WTC11 (cell line): ENCODE data around the gene ADCK2. TPM values are rescaled to one million over a fixed set of nuclear protein-coding genes. Genes with fewer than 3 reads are reported as not detected.

Experiments used
- ATAC-seq: fragments of 200-7000 bp; cut with Tn5 transposase; 2 replicates; pipeline ENCODE4 v1.10.0; 2021; ENCODE audit warnings: mild to moderate bottlenecking, moderate library complexity
- CTCF ChIA-PET: fragments of 300-600 bp; sonication (Branson Sonifier 250); formaldehyde crosslinking; loops from one replicate; lab custom pipeline; 2021; ENCODE audit warnings: antibody characterized with exemption; lab: Charles Lee
- POLR2A ChIA-PET: fragments of 350-600 bp; sonication (Branson Sonifier 250); formaldehyde crosslinking; loops from one replicate; lab custom pipeline; 2021; ENCODE audit warnings: antibody characterized with exemption; lab: Charles Lee
- DNase-seq: peaks from one replicate; pipeline ENCODE4 v3.0.0; 2021; ENCODE audit warnings: low spot score
- H3K27ac Mint-ChIP-seq: 2 replicates; pipeline ENCODE4 v1.8.0; 2021; ENCODE audit warnings: mixed read lengths
- H3K27me3 Mint-ChIP-seq: 2 replicates; pipeline ENCODE4 v1.8.0; 2021; ENCODE audit warnings: low read depth, mild to moderate bottlenecking, moderate library complexity, mixed read lengths
- H3K36me3 Mint-ChIP-seq: 2 replicates; pipeline ENCODE4 v1.8.0; 2021; ENCODE audit warnings: mixed read lengths
- H3K4me1 Mint-ChIP-seq: 2 replicates; pipeline ENCODE4 v1.8.0; 2022; ENCODE audit warnings: mixed read lengths
- H3K4me3 Mint-ChIP-seq: 2 replicates; pipeline ENCODE4 v1.8.0; 2021; ENCODE audit warnings: mild to moderate bottlenecking, moderate library complexity, mixed read lengths
- H3K9me3 Mint-ChIP-seq: 2 replicates; pipeline ENCODE4 v1.8.0; 2021; ENCODE audit warnings: mixed read lengths
- AR ChIP-seq: fragments of 250-450 bp; sonication (Bioruptor Pico); IDR thresholded peaks from 2 replicates; pipeline ENCODE4 v1.9.0; 2021; ENCODE audit warnings: mild to moderate bottlenecking
- ATF1 ChIP-seq: sonication (generic); formaldehyde crosslinking; IDR thresholded peaks from 2 replicates; pipeline ENCODE4 v1.8.1; 2023; ENCODE audit warnings: mild to moderate bottlenecking, moderate library complexity, missing genetic modification reagents
- CBFB ChIP-seq: sonication (generic); formaldehyde crosslinking; IDR thresholded peaks from 2 replicates; pipeline ENCODE4 v1.8.1; 2022; ENCODE audit warnings: mild to moderate bottlenecking, low read depth, missing genetic modification reagents
- CREB1 ChIP-seq: sonication (generic); formaldehyde crosslinking; IDR thresholded peaks from 2 replicates; pipeline ENCODE4 v1.8.0; 2023; ENCODE audit warnings: mild to moderate bottlenecking, missing genetic modification reagents
- CTCF ChIP-seq: fragments of 200-600 bp; IDR thresholded peaks from 2 replicates; pipeline ENCODE4 v1.8.0; 2022; ENCODE audit warnings: antibody characterized with exemption
- ERG ChIP-seq: fragments of 250-450 bp; sonication (Bioruptor Pico); IDR thresholded peaks from 2 replicates; pipeline ENCODE4 v1.8.0; 2021; ENCODE audit warnings: mild to moderate bottlenecking
- ETV6 ChIP-seq: sonication (generic); formaldehyde crosslinking; IDR thresholded peaks from 2 replicates; pipeline ENCODE4 v1.8.1; 2022; ENCODE audit warnings: mild to moderate bottlenecking, missing genetic modification reagents
- FOXK1 ChIP-seq: sonication (generic); formaldehyde crosslinking; IDR thresholded peaks from 2 replicates; pipeline ENCODE4 v1.8.0; 2022; ENCODE audit warnings: mild to moderate bottlenecking, moderate library complexity, missing genetic modification reagents
- HMGA2 ChIP-seq: fragments of 250-450 bp; sonication (Bioruptor Pico); IDR thresholded peaks from 2 replicates; pipeline ENCODE4 v1.4.0; 2021; ENCODE audit warnings: mild to moderate bottlenecking, moderate library complexity
- HMGXB4 ChIP-seq: sonication (generic); formaldehyde crosslinking; IDR thresholded peaks from 2 replicates; pipeline ENCODE4 v1.8.1; 2023; ENCODE audit warnings: mild to moderate bottlenecking, moderate library complexity, missing genetic modification reagents
- JUN ChIP-seq: sonication (generic); formaldehyde crosslinking; IDR thresholded peaks from 2 replicates; pipeline ENCODE4 v1.8.0; 2023; ENCODE audit warnings: mild to moderate bottlenecking, missing genetic modification reagents
- NFYB ChIP-seq: sonication (generic); formaldehyde crosslinking; conservative IDR thresholded peaks from 2 replicates; pipeline ENCODE4 v1.8.0; 2022; ENCODE audit warnings: low read depth, missing genetic modification reagents
- NR2C2 ChIP-seq: sonication (generic); formaldehyde crosslinking; IDR thresholded peaks from 2 replicates; pipeline ENCODE4 v1.8.0; 2022; ENCODE audit warnings: mild to moderate bottlenecking, missing genetic modification reagents
- NR3C1 ChIP-seq: sonication (generic); formaldehyde crosslinking; conservative IDR thresholded peaks from 2 replicates; pipeline ENCODE4 v1.8.1; 2023; ENCODE audit warnings: low read depth, mild to moderate bottlenecking, missing genetic modification reagents
- SMAD4 ChIP-seq: sonication (generic); formaldehyde crosslinking; IDR thresholded peaks from 2 replicates; pipeline ENCODE4 v1.8.0; 2022; ENCODE audit warnings: mild to moderate bottlenecking, missing genetic modification reagents
- SP1 ChIP-seq: sonication (generic); formaldehyde crosslinking; conservative IDR thresholded peaks from 2 replicates; pipeline ENCODE4 v1.8.1; 2022; ENCODE audit warnings: missing genetic modification reagents
- ZBTB43 ChIP-seq: sonication (generic); formaldehyde crosslinking; IDR thresholded peaks from 2 replicates; pipeline ENCODE4 v1.8.1; 2023; ENCODE audit warnings: mild to moderate bottlenecking, missing genetic modification reagents
- ZNF121 ChIP-seq: sonication (generic); formaldehyde crosslinking; IDR thresholded peaks from 2 replicates; pipeline ENCODE4 v1.8.0; 2023; ENCODE audit warnings: missing genetic modification reagents
- ZNF138 ChIP-seq: sonication (generic); formaldehyde crosslinking; conservative IDR thresholded peaks from 2 replicates; pipeline ENCODE4 v1.8.1; 2022; ENCODE audit warnings: mild to moderate bottlenecking, moderate library complexity, missing genetic modification reagents
- ZNF416 ChIP-seq: fragments of 250-450 bp; sonication (Bioruptor Pico); IDR thresholded peaks from 2 replicates; pipeline ENCODE4 v1.9.0; 2021; ENCODE audit warnings: mild to moderate bottlenecking, inconsistent platforms
- ZSCAN18 ChIP-seq: fragments of 250-450 bp; sonication (Bioruptor Pico); IDR thresholded peaks from 2 replicates; pipeline ENCODE4 v2.1.2; 2022; ENCODE audit warnings: mild to moderate bottlenecking, moderate library complexity
- total RNA-seq: library from RNA; stranded (reverse); gene quantifications from 3 replicates; pipeline ENCODE4 v1.2.3, GENCODE V29; 2021

Gene ADCK2
- total RNA-seq, 1 experiment from 2014 or later, result 12.7 TPM

- TF ChIP-seq ETV6 (CRISPR knock-in tag) (no peak), AR (CRISPR knock-in tag) (no peak), ZNF416 (no peak), NFYB (CRISPR knock-in tag) (no peak), SMAD4 (CRISPR knock-in tag) (no peak), HMGXB4 (no peak), HMGA2 (CRISPR knock-in tag) (no peak), ZBTB43 (CRISPR knock-in tag) (no peak), ATF1 (CRISPR knock-in tag) (no peak), CREB1 (CRISPR knock-in tag) (no peak), ZNF138 (CRISPR knock-in tag) (no peak), SP1 (CRISPR knock-in tag) (no peak), JUN (CRISPR knock-in tag) (no peak), CTCF (no peak)
- H3K9me3 Mint-ChIP-seq, result no peaks in the 10 kb centered on the region
- ChIA-PET POLR2A (no interaction called here), CTCF (interaction anchor here (0.9 kb wide), 1 partner anchor 43 kb away, joined by 3 read pairs; no protein-coding TSS in a partner anchor)
- no peaks in the 10 kb centered on the region for H3K27me3 Mint-ChIP-seq
- peaks cover 12% of the 10 kb centered on the region for H3K36me3 Mint-ChIP-seq
- H3K4me3 Mint-ChIP-seq, result no peak overlapping the region
- H3K27ac Mint-ChIP-seq, result no peak overlapping the region
- DNase-seq, result no peak
- no peak for ATAC-seq
- no peaks in the 10 kb centered on the region for H3K4me1 Mint-ChIP-seq
These were observed 10.9 kb downstream of the ADCK2 start for GRCh38 chr7:140683657-140684056.

GRCh38 chr7:140684066-140684950 is 11.6 kb downstream of the ADCK2 start:
- DNase-seq (no peak), ATAC-seq (no peak)
- H3K9me3 Mint-ChIP-seq, result no peaks in the 10 kb centered on the region
- H3K4me1 Mint-ChIP-seq, result no peaks in the 10 kb centered on the region
- H3K27ac Mint-ChIP-seq, result no peak overlapping the region
- no peaks in the 10 kb centered on the region for H3K27me3 Mint-ChIP-seq
- no peak overlapping the region for H3K4me3 Mint-ChIP-seq
- POLR2A ChIA-PET, result no interaction called here
- CTCF ChIA-PET, result interaction anchor here (0.9 kb wide), 1 partner anchor 42 kb away, joined by 3 read pairs; no protein-coding TSS in a partner anchor
- peaks cover 9% of the 10 kb centered on the region for H3K36me3 Mint-ChIP-seq
- TF ChIP-seq NR3C1 (CRISPR knock-in tag) (no peak), FOXK1 (no peak), CBFB (CRISPR knock-in tag) (no peak), ZSCAN18 (no peak), NR2C2 (no peak), ERG (CRISPR knock-in tag) (no peak), AR (CRISPR knock-in tag) (no peak), ZNF121 (CRISPR knock-in tag) (no peak)
